ENCODE data around the gene PCSK2. TPM values are rescaled to one million over a fixed set of nuclear protein-coding genes. Genes with fewer than 3 reads are reported as not detected.

Gene PCSK2
- total RNA-seq, 1 experiment from 2014 or later = not detected

DNA sequence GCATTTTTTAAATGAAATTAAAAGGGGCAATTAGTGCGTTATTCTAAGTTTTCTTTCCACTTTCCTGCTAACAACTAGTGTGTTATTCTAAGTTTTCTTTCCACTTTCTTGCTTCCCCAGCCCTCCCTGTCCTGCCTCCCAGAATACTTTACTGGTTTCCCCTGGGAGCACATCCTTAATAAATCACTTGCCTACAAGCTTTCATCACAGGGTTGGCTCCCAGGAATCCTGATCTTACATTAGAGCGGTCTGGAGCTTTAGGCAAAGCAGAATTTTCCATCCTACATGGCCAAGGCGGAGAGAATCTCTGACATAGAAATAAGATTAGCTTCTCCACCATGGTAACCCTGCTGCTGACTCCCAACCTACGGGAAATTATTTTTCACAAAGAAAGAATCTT is 154.0 kb downstream of the PCSK2 start:
- Histone ChIP-seq H3K9me3 (ENCODE audit: low read length) (no peaks in the 10 kb centered on the region), H3K4me1 (ENCODE audit: low read length) (no peaks in the 10 kb centered on the region), H3K9ac (ENCODE audit: low read length) (no peak overlapping the region), H2AFZ (ENCODE audit: low read length) (no peak overlapping the region), H3K36me3 (ENCODE audit: insufficient read depth, low read length) (no peaks in the 10 kb centered on the region), H3K27ac (ENCODE audit: low read length) (no peak overlapping the region), H3K27me3 (ENCODE audit: low read length) (no peaks in the 10 kb centered on the region), H3K9me2 (replicated peaks; ENCODE audit: insufficient read depth, low read length) (no peaks in the 10 kb centered on the region), H3K4me3 (ENCODE audit: low read length) (no peak overlapping the region), H3K79me2 (ENCODE audit: low read length) (no peaks in the 10 kb centered on the region), H4K20me1 (ENCODE audit: insufficient read depth, low read depth, low read length) (no peaks in the 10 kb centered on the region), H3K4me2 (ENCODE audit: low read depth, low read length, poor library complexity, severe bottlenecking) (no peak overlapping the region)
- no peak for DNase-seq

DNA sequence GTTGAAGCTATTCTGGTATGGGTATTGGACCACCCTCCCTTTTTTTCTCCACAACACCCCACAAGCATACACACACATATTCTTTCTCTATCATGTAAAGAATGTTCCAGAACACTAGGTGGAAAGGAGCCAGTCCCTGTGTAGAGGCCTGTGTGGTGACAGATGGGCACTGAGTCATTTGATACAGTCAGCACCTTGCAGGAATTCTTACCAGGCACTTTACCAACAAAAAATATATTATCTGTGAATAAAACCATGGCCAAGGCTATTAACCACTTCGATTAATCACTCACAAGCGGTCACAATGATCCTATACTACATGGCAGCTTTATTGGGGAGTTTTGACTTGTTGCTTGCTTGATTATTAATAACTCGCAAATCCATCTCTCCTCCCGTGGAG is 154.9 kb downstream of the PCSK2 start:
- no peak for DNase-seq
- Histone ChIP-seq H3K9me3 (ENCODE audit: low read length) (no peaks in the 10 kb centered on the region), H3K27ac (ENCODE audit: low read length) (no peak overlapping the region), H2AFZ (ENCODE audit: low read length) (no peak overlapping the region), H4K20me1 (ENCODE audit: insufficient read depth, low read depth, low read length) (no peaks in the 10 kb centered on the region), H3K36me3 (ENCODE audit: insufficient read depth, low read length) (no peaks in the 10 kb centered on the region), H3K4me1 (ENCODE audit: low read length) (no peaks in the 10 kb centered on the region), H3K4me3 (ENCODE audit: low read length) (no peak overlapping the region), H3K4me2 (ENCODE audit: low read depth, low read length, poor library complexity, severe bottlenecking) (no peak overlapping the region), H3K9me2 (replicated peaks; ENCODE audit: insufficient read depth, low read length) (no peaks in the 10 kb centered on the region), H3K79me2 (ENCODE audit: low read length) (no peaks in the 10 kb centered on the region), H3K9ac (ENCODE audit: low read length) (no peak overlapping the region), H3K27me3 (ENCODE audit: low read length) (no peaks in the 10 kb centered on the region)

DNA sequence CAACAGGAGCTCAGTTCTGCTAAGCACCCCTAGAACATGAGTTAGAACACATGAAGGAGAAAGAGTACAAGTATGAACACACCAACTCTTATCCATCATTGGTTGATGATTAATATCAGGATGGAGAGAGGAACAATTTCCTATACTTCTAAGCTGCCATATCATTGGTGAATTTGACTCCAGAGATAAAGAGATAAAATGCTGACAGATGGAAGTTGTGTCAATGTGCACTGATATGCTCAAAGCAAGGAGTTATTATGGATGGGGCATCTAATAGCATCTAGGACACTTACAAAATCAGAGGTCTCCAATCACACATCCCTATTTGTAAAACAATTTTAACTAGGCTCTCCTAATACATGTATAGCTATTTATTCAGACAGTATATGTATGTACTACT is 159.0 kb downstream of the PCSK2 start:
- no peak overlapping the region for H3K4me3 ChIP-seq (ENCODE audit: low read length)
- no peak for DNase-seq
- no peak overlapping the region for H3K4me2 ChIP-seq (ENCODE audit: low read depth, low read length, poor library complexity, severe bottlenecking)
- no peak overlapping the region for H2AFZ ChIP-seq (ENCODE audit: low read length)
- H3K36me3 ChIP-seq (ENCODE audit: insufficient read depth, low read length) = no peaks in the 10 kb centered on the region
- H3K4me1 ChIP-seq (ENCODE audit: low read length) = no peaks in the 10 kb centered on the region
- H4K20me1 ChIP-seq (ENCODE audit: insufficient read depth, low read depth, low read length) = no peaks in the 10 kb centered on the region
- no peak overlapping the region for H3K9ac ChIP-seq (ENCODE audit: low read length)
- H3K9me3 ChIP-seq (ENCODE audit: low read length) = no peaks in the 10 kb centered on the region
- no peaks in the 10 kb centered on the region for H3K27me3 ChIP-seq (ENCODE audit: low read length)
- no peaks in the 10 kb centered on the region for H3K79me2 ChIP-seq (ENCODE audit: low read length)
- H3K27ac ChIP-seq (ENCODE audit: low read length) = no peak overlapping the region
- H3K9me2 ChIP-seq (replicated peaks; ENCODE audit: insufficient read depth, low read length) = no peaks in the 10 kb centered on the region

DNA sequence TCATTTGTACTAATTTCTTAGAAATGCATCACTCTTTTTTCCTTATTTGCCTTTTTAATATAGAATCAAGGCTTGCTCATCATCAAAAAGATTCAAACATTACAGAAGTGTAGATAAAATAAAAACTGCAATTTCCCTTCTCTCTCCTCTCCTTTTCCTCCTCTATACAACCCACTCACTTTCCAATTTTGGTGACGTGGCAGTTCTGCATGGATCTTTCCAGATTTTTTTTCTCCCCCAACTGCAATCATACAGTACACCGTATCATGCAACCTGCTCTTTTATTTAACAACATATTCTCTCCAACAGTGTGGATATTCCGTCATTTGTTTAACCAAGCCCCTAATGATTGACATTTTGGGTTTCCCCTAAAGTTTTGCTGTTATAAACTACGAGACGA is 163.8 kb downstream of the PCSK2 start:
- Histone ChIP-seq H3K9me3 (ENCODE audit: low read length) (no peaks in the 10 kb centered on the region), H3K4me3 (ENCODE audit: low read length) (no peak overlapping the region), H3K4me1 (ENCODE audit: low read length) (peaks cover 1% of the 10 kb centered on the region), H3K9me2 (replicated peaks; ENCODE audit: insufficient read depth, low read length) (no peaks in the 10 kb centered on the region), H3K36me3 (ENCODE audit: insufficient read depth, low read length) (no peaks in the 10 kb centered on the region), H4K20me1 (ENCODE audit: insufficient read depth, low read depth, low read length) (no peaks in the 10 kb centered on the region), H3K4me2 (ENCODE audit: low read depth, low read length, poor library complexity, severe bottlenecking) (no peak overlapping the region), H3K27me3 (ENCODE audit: low read length) (no peaks in the 10 kb centered on the region), H3K9ac (ENCODE audit: low read length) (no peak overlapping the region), H2AFZ (ENCODE audit: low read length) (no peak overlapping the region), H3K79me2 (ENCODE audit: low read length) (no peaks in the 10 kb centered on the region), H3K27ac (ENCODE audit: low read length) (no peak overlapping the region)
- no peak for DNase-seq

DNA sequence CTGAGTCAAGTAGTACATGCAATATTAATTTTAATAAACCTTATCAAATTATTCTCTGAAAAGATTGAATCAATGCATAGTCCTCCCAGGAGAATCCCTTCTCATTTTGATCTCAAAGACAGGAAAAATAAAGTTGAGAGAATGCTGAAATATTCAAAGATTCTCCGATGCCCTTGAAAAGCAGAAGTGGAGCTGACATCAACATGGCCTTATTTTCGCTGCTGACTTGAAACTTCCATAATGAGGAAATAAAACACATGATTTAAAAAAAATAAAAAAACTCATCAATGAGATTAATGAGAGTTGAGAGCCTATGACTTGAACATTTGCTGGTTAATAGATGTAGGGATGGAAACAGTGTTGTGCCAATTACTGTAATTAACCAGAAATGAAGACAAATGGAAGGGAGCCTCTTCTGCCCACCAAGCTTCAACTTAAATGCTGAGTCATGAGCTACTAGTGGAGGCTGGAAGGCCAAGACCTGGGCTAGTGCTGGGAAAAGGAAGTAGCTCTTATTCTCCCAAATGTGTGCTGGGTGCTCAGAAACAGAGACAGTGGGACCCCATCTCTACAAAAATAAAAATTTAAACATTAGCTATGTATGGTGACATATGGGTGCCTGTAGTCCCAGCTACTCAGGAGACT is 164.4 kb downstream of the PCSK2 start:
- Histone ChIP-seq H3K9ac (ENCODE audit: low read length) (no peak overlapping the region), H3K36me3 (ENCODE audit: insufficient read depth, low read length) (no peaks in the 10 kb centered on the region), H2AFZ (ENCODE audit: low read length) (no peak overlapping the region), H3K4me3 (ENCODE audit: low read length) (no peak overlapping the region), H3K9me2 (replicated peaks; ENCODE audit: insufficient read depth, low read length) (no peaks in the 10 kb centered on the region), H3K4me1 (ENCODE audit: low read length) (peaks cover 7% of the 10 kb centered on the region), H3K79me2 (ENCODE audit: low read length) (no peaks in the 10 kb centered on the region), H3K9me3 (ENCODE audit: low read length) (no peaks in the 10 kb centered on the region), H3K27me3 (ENCODE audit: low read length) (no peaks in the 10 kb centered on the region), H3K27ac (ENCODE audit: low read length) (no peak overlapping the region), H3K4me2 (ENCODE audit: low read depth, low read length, poor library complexity, severe bottlenecking) (no peak overlapping the region), H4K20me1 (ENCODE audit: insufficient read depth, low read depth, low read length) (no peaks in the 10 kb centered on the region)
- DNase-seq = no peak

DNA sequence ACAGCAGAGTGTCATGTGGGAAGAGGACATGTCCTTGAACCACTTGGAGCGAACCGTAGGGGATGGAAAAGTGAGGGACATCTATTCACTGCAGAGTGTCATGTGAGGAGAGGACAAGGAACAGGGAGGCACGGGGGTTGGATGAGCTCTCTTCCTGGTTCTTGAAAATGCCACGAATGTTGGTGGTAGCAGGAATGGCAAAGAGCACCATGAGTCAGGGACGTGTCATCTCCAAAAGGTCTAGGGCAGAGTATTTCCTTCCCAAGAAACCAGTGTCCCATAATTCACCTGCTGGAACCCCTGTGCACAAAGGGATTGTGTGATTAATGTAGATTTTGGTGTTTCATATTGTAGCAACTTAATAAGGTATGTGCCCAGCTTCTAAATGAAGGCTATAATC is 167.6 kb downstream of the PCSK2 start:
- Histone ChIP-seq H3K4me3 (ENCODE audit: low read length) (no peak overlapping the region), H3K9me2 (replicated peaks; ENCODE audit: insufficient read depth, low read length) (no peaks in the 10 kb centered on the region), H3K4me1 (ENCODE audit: low read length) (peaks cover 7% of the 10 kb centered on the region), H3K4me2 (ENCODE audit: low read depth, low read length, poor library complexity, severe bottlenecking) (no peak overlapping the region), H4K20me1 (ENCODE audit: insufficient read depth, low read depth, low read length) (no peaks in the 10 kb centered on the region), H2AFZ (ENCODE audit: low read length) (no peak overlapping the region), H3K9me3 (ENCODE audit: low read length) (no peaks in the 10 kb centered on the region), H3K79me2 (ENCODE audit: low read length) (no peaks in the 10 kb centered on the region), H3K36me3 (ENCODE audit: insufficient read depth, low read length) (no peaks in the 10 kb centered on the region), H3K27ac (ENCODE audit: low read length) (no peak overlapping the region), H3K9ac (ENCODE audit: low read length) (no peak overlapping the region), H3K27me3 (ENCODE audit: low read length) (no peaks in the 10 kb centered on the region)
- DNase-seq = no peak

DNA sequence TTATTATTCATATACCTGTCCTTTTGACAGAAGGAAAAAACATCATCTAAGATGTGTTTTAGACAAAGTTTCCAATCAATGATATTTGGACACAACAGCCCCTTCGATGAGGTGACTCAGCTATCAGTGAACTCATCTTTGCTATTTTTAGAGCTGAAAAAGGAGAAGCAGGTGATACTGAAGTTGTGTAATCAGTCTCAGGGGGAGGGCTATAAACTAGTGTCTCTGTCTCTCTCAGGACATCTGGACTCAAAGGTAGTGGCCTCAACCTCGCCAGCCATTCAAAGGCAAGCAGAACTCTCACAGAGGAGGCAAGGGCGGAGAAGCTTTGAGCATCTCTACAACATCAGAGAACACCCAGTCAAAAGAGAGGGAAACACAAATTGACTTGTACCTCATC is 168.9 kb downstream of the PCSK2 start:
- Histone ChIP-seq H3K4me3 (ENCODE audit: low read length) (no peak overlapping the region), H3K9me2 (replicated peaks; ENCODE audit: insufficient read depth, low read length) (no peaks in the 10 kb centered on the region), H3K36me3 (ENCODE audit: insufficient read depth, low read length) (no peaks in the 10 kb centered on the region), H3K4me2 (ENCODE audit: low read depth, low read length, poor library complexity, severe bottlenecking) (no peak overlapping the region), H3K4me1 (ENCODE audit: low read length) (peaks cover 7% of the 10 kb centered on the region), H3K9me3 (ENCODE audit: low read length) (no peaks in the 10 kb centered on the region), H2AFZ (ENCODE audit: low read length) (no peak overlapping the region), H4K20me1 (ENCODE audit: insufficient read depth, low read depth, low read length) (no peaks in the 10 kb centered on the region), H3K79me2 (ENCODE audit: low read length) (no peaks in the 10 kb centered on the region), H3K27ac (ENCODE audit: low read length) (no peak overlapping the region), H3K9ac (ENCODE audit: low read length) (no peak overlapping the region), H3K27me3 (ENCODE audit: low read length) (no peaks in the 10 kb centered on the region)
- DNase-seq = no peak

DNA sequence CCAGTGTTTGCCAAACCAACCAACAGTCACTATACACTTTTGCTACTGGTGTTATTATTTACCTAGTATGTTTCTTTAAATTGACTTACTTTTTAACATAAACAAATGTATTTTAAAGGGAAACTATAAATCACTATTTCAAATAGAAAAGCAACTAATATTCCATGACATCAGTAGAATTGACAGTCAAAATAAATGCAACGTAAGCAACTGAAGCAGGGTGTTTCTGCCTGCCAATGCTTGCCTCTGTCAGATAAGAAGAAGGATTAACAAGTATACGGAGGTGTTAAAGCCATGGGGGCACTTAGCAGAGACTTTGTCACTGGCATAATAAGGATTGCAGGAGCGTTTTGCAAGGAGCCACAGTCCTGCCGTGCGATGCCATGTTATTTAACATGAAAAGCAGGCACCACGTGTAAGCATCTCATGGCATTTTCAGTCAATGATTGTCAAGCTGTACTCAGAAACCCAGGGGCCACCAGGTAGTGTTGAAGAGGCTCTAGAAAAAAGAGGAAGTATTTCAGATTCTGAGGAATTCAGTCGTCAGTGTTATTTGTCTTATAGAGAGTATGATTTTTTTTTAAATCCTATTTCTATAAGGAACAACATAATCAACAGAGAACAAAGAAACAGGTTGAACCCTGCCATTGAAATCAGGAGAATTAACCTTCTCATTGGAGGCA is 172.6 kb downstream of the PCSK2 start:
- no peak overlapping the region for H3K9ac ChIP-seq (ENCODE audit: low read length)
- no peak overlapping the region for H3K27ac ChIP-seq (ENCODE audit: low read length)
- no peaks in the 10 kb centered on the region for H4K20me1 ChIP-seq (ENCODE audit: insufficient read depth, low read depth, low read length)
- no peak overlapping the region for H3K4me2 ChIP-seq (ENCODE audit: low read depth, low read length, poor library complexity, severe bottlenecking)
- no peak overlapping the region for H3K4me3 ChIP-seq (ENCODE audit: low read length)
- no peaks in the 10 kb centered on the region for H3K27me3 ChIP-seq (ENCODE audit: low read length)
- H3K9me3 ChIP-seq (ENCODE audit: low read length) = no peaks in the 10 kb centered on the region
- DNase-seq = no peak
- no peaks in the 10 kb centered on the region for H3K36me3 ChIP-seq (ENCODE audit: insufficient read depth, low read length)
- H3K79me2 ChIP-seq (ENCODE audit: low read length) = no peaks in the 10 kb centered on the region
- no peaks in the 10 kb centered on the region for H3K9me2 ChIP-seq (replicated peaks; ENCODE audit: insufficient read depth, low read length)
- peaks cover 7% of the 10 kb centered on the region for H3K4me1 ChIP-seq (ENCODE audit: low read length)
- H2AFZ ChIP-seq (ENCODE audit: low read length) = no peak overlapping the region

Measured in Karpas-422 (cell line).